Inferior parietal cortex (tissue), 1 donor: ENCODE results near the gene ASB2.

Experiments used
- DNase-seq: peaks from one replicate; pipeline ENCODE4 v3.0.0-alpha.2; 2016; ENCODE audit errors: extremely low spot score

The ASB2 gene

GRCh38 chr14:93976477-93977057 lies at the start of gene ASB2:
Gene ASB2 (minus strand): TSS chr14:93976570. CDS start chr14:93964539, 12,031 bp downstream.
- peak; percentile 39 for DNase-seq

GRCh38 chr14:94025720-94026119 lies 49.4 kb upstream of the ASB2 start:
- DNase-seq = no peak

DNA sequence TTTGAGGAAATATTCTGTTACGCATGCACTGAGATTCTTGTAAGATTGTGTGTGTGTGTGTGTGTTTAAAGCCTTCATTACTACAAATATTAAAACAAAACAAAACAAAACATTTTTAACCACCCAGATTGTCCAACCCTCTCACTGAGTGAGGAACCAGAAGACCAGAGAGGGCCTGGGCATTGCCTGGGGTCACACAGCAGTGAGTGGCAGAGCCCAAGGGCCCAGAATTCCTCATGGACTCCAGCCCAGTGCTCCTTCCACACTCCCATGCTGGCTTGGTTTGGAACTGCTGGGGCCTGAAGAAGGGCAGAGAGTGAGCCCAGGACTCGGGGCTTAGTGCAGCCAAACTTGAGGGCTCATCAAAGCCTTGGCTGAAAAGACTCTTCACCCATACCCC lies 48.2 kb upstream of the ASB2 start:
- no peak for DNase-seq

- DNase-seq = no peak
These were observed 46.4 kb upstream of the ASB2 start for GRCh38 chr14:94022532-94023411.

GRCh38 chr14:94021416-94022157 lies 45.2 kb upstream of the ASB2 start:
- no peak for DNase-seq

- no peak for DNase-seq
These were observed 44.6 kb upstream of the ASB2 start for GRCh38 chr14:94021001-94021400.

DNA sequence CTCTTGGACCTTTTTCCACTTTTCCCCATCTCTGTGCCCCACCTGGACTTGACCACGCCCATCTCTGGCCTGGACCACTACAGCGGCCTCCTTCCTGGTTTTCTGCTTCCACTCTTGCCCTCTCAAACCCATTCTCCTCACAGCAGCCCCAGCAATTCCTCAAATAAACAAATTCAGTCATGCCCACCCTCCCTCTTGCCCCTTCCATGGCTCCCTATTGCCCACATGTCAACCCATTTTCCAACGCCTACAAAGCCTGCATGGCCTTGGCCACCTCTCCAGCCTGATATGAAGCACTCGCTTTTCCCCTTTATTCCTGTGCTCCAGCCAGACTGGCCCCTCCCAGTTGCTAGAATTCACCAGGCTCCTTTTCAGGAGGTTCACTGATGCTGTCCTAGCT lies 43.9 kb upstream of the ASB2 start:
- no peak for DNase-seq

DNA sequence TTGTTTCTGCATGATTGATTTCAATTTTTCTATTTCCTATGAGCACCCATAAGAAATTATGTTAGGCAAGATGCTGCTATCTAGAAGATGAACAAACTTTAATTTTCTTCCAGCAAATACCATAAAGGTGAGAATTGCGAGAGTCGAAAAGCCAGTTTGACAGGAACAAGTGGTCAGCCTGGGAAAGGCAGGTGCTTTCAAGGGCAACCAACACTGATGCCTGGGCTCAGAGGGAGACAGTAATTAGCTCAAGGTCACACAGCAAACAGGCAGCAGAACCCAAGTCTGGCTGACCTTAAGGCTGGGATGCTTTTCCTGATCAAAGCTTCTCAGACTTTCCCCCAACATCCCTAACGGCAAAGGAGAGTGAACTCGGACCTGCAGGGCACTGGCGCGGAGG lies 43.0 kb upstream of the ASB2 start:
- no peak for DNase-seq

GRCh38 chr14:94018308-94018707 lies 41.9 kb upstream of the ASB2 start:
- no peak for DNase-seq

- DNase-seq = no peak
These were observed 40.1 kb upstream of the ASB2 start for GRCh38 chr14:94016446-94016976.

DNA sequence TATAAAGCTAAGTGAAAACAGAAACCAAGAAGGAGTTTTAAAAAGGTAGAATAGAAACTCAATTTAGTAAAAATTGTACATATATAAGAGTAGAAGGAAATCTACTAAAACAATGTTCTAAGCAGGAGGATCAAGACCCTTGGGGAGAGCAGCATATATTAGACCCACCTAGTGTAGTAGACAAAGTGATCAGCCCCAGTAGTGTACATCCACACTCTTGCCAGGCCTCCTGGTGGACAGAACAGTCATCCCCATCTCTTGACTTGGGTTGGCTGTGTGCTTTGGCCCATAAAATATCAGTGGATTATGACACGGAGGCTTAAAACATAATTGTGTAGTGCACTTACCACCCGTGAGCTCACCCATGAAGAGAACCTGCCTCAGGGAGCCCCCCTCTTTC lies 38.9 kb upstream of the ASB2 start:
- no peak for DNase-seq

DNA sequence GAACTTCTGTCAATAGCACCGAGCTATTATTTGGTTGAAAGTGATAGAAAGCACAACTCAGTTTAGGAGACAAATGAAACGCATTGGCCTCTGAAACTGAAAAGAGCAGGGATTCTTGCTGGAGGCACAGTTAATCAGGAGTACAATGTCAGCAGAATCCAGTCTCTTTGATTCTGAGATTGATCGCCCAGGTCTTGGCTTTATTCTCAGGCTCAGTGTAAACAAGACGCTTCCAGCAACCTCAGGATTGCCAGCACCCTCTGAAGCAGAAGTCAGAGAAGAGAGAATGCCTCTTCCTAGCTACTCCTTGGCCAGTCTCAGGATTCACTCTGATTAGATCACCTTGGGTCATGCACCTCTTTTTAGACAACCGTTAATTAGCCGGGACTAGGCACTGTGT lies 38.0 kb upstream of the ASB2 start:
- DNase-seq = no peak

- no peak for DNase-seq
These were observed 35.4 kb upstream of the ASB2 start for GRCh38 chr14:94011795-94012194.

- no peak for DNase-seq
These were observed 34.3 kb upstream of the ASB2 start for GRCh38 chr14:94010625-94011024.

DNA sequence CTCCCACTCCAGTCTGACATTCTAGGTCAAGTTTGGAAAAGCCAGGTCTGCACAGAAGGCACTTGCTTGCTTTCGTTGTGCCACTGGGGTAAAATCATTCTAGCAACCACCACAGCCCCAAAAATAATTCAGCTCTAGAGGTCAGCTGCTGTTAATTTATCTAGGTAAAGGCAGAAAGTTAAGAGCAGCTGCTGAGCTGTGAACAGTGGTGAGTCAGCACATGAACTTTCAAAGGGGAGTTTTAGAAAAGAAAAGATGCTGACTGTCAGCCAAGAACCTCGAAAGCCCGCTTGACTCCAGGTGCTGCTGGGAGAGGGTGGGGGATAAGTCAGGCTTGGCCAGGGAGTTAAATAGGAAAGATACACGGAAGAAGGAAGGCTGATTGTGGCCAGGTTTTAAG lies 33.4 kb upstream of the ASB2 start:
- DNase-seq = no peak

DNA sequence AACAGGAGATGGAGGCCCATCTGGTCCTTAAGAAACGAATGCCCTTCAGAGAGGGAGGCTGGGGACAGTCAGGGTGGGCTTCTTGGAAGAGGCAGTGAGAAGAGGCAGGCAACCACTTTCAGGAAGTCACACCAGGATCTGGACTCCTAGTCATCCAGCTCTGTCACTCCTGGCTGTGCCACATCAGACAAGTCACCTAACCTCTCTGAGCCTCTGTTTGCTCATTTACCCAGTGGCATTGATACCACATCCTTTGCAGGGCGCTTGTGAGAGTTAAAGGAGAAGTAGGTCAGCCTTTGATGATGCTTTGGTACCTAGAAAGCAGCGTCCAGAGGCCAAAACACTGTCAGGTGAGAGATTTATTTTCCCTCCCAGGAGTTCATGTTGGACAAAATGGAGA lies 31.9 kb upstream of the ASB2 start:
- DNase-seq = no peak

DNA sequence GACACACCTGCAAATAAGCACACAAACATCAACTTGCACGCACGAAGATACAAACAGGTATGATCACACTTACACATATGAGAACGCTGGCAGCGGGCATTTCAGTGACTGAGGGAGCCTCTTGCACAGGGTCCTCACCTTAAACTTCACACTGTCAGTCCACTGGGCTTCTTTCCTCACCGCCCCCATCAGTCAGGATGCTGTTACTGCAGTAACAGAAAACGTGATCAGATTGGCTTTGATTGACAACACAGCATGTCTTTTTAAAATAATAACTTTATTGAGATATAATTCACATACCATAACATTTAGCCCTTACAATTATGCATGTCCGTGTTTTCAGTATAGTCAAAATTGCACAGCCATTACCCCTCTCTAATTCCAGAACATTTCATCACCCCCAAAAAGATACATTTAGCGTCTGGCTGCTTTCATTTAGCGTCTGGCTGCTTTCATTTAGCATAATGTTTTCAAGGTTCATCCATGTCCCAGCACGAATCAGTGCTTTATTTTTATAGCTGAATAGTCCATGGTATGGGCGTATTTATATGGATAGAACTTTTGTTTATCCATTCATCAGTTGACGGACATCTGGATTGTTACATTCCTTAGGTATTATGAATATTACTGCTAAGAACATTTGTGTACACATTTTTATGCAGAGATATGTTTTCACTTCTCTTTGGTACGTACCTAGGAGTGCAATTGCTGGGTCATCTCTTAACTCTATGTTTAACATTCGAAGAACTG lies 29.1 kb upstream of the ASB2 start:
- no peak for DNase-seq

- no peak for DNase-seq
These were observed 27.6 kb upstream of the ASB2 start for GRCh38 chr14:94004015-94004414.

GRCh38 chr14:94003397-94003796 lies 27.0 kb upstream of the ASB2 start:
- DNase-seq = no peak

GRCh38 chr14:94001501-94002396 lies 25.4 kb upstream of the ASB2 start:
- DNase-seq = peak; percentile 85

DNA sequence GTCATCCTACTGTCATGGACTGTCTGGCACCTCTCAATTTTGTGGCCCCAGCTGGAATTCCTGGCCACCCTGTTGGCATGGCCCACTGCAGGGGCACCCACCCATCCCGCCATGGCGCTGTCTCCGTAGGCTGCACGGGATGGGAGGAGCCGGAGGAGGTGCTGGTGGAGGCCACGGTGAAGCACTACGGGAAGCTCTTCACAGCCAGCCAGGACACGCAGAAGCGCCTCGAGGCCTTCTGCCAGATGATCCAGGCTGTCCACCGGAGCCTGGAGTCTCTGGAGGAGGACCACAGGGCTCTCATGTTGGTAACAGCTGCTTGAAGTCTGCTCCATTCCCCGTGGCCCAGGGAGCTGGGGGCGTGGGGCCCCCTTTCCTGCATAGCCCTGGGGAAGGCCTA lies 24.6 kb upstream of the ASB2 start:
- no peak for DNase-seq
